ENCODE results near the gene CSHL1.
A peak's percentile ranks its signal among the peaks of the same experiment; 100 is the strongest.
"Not testable (repeated sequence)": the region's sequence is repeated elsewhere in the genome, so short reads cannot be mapped to it uniquely, and the experiment has no call there.

Gene CSHL1

GRCh38 chr17:63917646-63918045, 6.6 kb upstream of the CSHL1 start:
- DNase-seq: no peak

GRCh38 chr17:63917206-63917605, 6.1 kb upstream of the CSHL1 start:
- not testable (repeated sequence) for DNase-seq

GRCh38 chr17:63916566-63917185, 5.6 kb upstream of the CSHL1 start:
- DNase-seq: no peak

GRCh38 chr17:63915753-63916152, 4.7 kb upstream of the CSHL1 start:
- not testable (repeated sequence) for DNase-seq

GRCh38 chr17:63914471-63914870, 3.4 kb upstream of the CSHL1 start:
- no peak for DNase-seq

GRCh38 chr17:63911657-63912100, 621 bp upstream of the CSHL1 start:
- DNase-seq: peak; percentile 74

- DNase-seq: no peak
Observed at GRCh38 chr17:63910096-63910495, 962 bp downstream of the CSHL1 start.

GRCh38 chr17:63909586-63909985, 1.5 kb downstream of the CSHL1 start:
- DNase-seq: not testable (repeated sequence)

GRCh38 chr17:63907161-63907778, 3.8 kb downstream of the CSHL1 start:
- DNase-seq: peak; percentile 35

GRCh38 chr17:63904796-63905195, 6.3 kb downstream of the CSHL1 start:
- not testable (repeated sequence) for DNase-seq

- peak; percentile 27 for DNase-seq
Observed at GRCh38 chr17:63903787-63904201, 7.3 kb downstream of the CSHL1 start.

- not testable (repeated sequence) for DNase-seq
Observed at GRCh38 chr17:63901971-63902370, 9.1 kb downstream of the CSHL1 start.

- peak; percentile 51 for DNase-seq
Observed at GRCh38 chr17:63898899-63899798, 11.9 kb downstream of the CSHL1 start.

GRCh38 chr17:63896524-63897354, 14.3 kb downstream of the CSHL1 start, which contains the start of gene CSH1:
CSH1 (minus strand) TSS chr17:63896574; CDS start chr17:63896511, 63 bp downstream.
- not testable (repeated sequence) for DNase-seq

- DNase-seq: not testable (repeated sequence)
Observed at GRCh38 chr17:63894821-63895220, 16.2 kb downstream of the CSHL1 start.

- not testable (repeated sequence) for DNase-seq
Observed at GRCh38 chr17:63894021-63894420, 17.0 kb downstream of the CSHL1 start.

- DNase-seq: not testable (repeated sequence)
Observed at GRCh38 chr17:63892316-63893037, 18.6 kb downstream of the CSHL1 start.

GRCh38 chr17:63889026-63889848, 21.8 kb downstream of the CSHL1 start:
- not testable (repeated sequence) for DNase-seq

- DNase-seq: not testable (repeated sequence)
Observed at GRCh38 chr17:63885119-63885518, 25.9 kb downstream of the CSHL1 start.

GRCh38 chr17:63882626-63883126, 28.4 kb downstream of the CSHL1 start:
- DNase-seq: not testable (repeated sequence)

Data from stimulated activated CD4-positive, alpha-beta T cell treated with anti-CD3 and anti-CD28 coated beads, Interleukin-15, amount 100 ng/mL, for 24 hours (primary cell).